ENCODE results near the gene RARG. TPM values are rescaled to one million over a fixed set of nuclear protein-coding genes. Genes with fewer than 3 reads are reported as not detected.

Gene RARG
- total and polyA plus RNA-seq, 2 of the 4 experiments (the other 2 are of a cell fraction) = 7.9 to 30.9 TPM

GRCh38 chr12:53224897-53225634 lies 6.9 kb downstream of the RARG start:
- 0 out of 2 replicates have a peak overlapping the region, but pooled peaks have one; percentile 9 for H2BK20ac ChIP-seq (ENCODE audit: low read depth, low read length)
- 74% methylated on average over 5 of the region's 10 CpGs; no CpG with 5 or more reads in 1 of the 2 experiments for WGBS, 2 experiments (ENCODE audit: extremely low coverage in 2 of 2, insufficient read length in 1 of 2)
- in situ Hi-C loops (cut with MboI; ENCODE audit: low sequenced_read_pairs) = no loop called here
- H3K9me1 ChIP-seq (ENCODE audit: insufficient read depth, low read length) = peaks cover 26% of the 10 kb centered on the region
- dilution Hi-C loops (cut with HindIII; ENCODE audit: low sequenced_read_pairs, unreplicated experiment) = no loop called here
- no peak overlapping the region for H2BK15ac ChIP-seq (ENCODE audit: low read depth, low read length)
- H2AFZ ChIP-seq (replicated peaks; ENCODE audit: low read length, poor library complexity) = no peak overlapping the region
- H4K5ac ChIP-seq (ENCODE audit: low read depth, low read length) = no peak overlapping the region; the same call in 1 of the 2 replicates
- ChIA-PET POLR2A (ENCODE audit: unreplicated experiment) (no interaction called here), CTCF (no interaction called here)
- intact Hi-C loops (cut with micrococcal nuclease) = no loop called here
- peak overlapping the region; percentile 37; the same call in 1 of the 2 replicates for H3K27ac ChIP-seq (ENCODE audit: insufficient read depth, low read length)
- H3K18ac ChIP-seq (ENCODE audit: low read depth, low read length) = no peak overlapping the region
- no peak overlapping the region for H3K56ac ChIP-seq (ENCODE audit: extremely low read depth, insufficient read depth, low read length)
- H3K4me2 ChIP-seq (ENCODE audit: low read depth, low read length) = no peak overlapping the region
- peaks cover 32% of the 10 kb centered on the region for H3K4me1 ChIP-seq (ENCODE audit: control insufficient read depth, insufficient read depth, low read length)
- peaks cover 0 to 38% of the 10 kb centered on the region in 2 experiments; a peak in 2 of 4 replicates for H3K79me1 ChIP-seq (ENCODE audit: low read depth in 1 of 2, low read length in 2 of 2)
- H4K20me1 ChIP-seq (ENCODE audit: insufficient read depth, low read length) = peaks cover 4% of the 10 kb centered on the region
- BruUV-seq (replicated peaks) = no TSS peak
- peak overlapping the region; percentile 54 for H3K4ac ChIP-seq (ENCODE audit: low read depth, low read length)
- no peak overlapping the region for H3K9ac ChIP-seq (ENCODE audit: low read depth, low read length)
- H4K8ac ChIP-seq (ENCODE audit: low read depth in 2 of 2, low read length in 2 of 2) = peak overlapping the region in 1 of 2 experiments; percentile 42; a peak in 2 of 4 replicates
- H2AK9ac ChIP-seq (replicated peaks; ENCODE audit: low read depth, low read length, poor library complexity) = peak overlapping the region; percentile 71
- H2AK5ac ChIP-seq (ENCODE audit: low read depth, low read length) = no peak overlapping the region; the same call in none of the 2 replicates
- no peaks in the 10 kb centered on the region for H3K9me3 ChIP-seq (ENCODE audit: control insufficient read depth, insufficient read depth, low read length)
- no peak for ATAC-seq (ENCODE audit: low read depth)
- no peak overlapping the region for H4K91ac ChIP-seq (ENCODE audit: insufficient read depth, low read depth, low read length)
- 0 out of 2 replicates have a peak overlapping the region, but pooled peaks have one; percentile 32 for H3K14ac ChIP-seq (replicated peaks; ENCODE audit: low read depth, low read length)
- H3K27me3 ChIP-seq (ENCODE audit: control insufficient read depth, insufficient read depth, low read length) = no peaks in the 10 kb centered on the region
- no peak overlapping the region for H3K4me3 ChIP-seq (ENCODE audit: insufficient read depth, low read depth, low read length)
- H2BK5ac ChIP-seq (ENCODE audit: low read depth, low read length, poor library complexity, severe bottlenecking) = peak overlapping the region; percentile 7
- DNase-seq = no peak
- no peak overlapping the region for H3K23ac ChIP-seq (ENCODE audit: low read depth, low read length)
- H3K36me3 ChIP-seq (ENCODE audit: control insufficient read depth, insufficient read depth, low read length) = peaks cover 4% of the 10 kb centered on the region; the same call in 1 of the 2 replicates
- no peak overlapping the region for H2BK120ac ChIP-seq (ENCODE audit: low read depth, low read length)
- TF ChIP-seq CEBPB (IDR thresholded peaks at IDR 0.05; ENCODE audit: low read depth, low read length) (no peak), ELK1 (IDR thresholded peaks at IDR 0.05; ENCODE audit: borderline replicate concordance, low read depth, low read length) (no peak), NFE2L2 (IDR thresholded peaks at IDR 0.05; ENCODE audit: low read depth, low read length) (no peak), MAFK (IDR thresholded peaks at IDR 0.05; ENCODE audit: low read depth, low read length) (no peak), CTCF (conservative IDR thresholded peaks at IDR 0.05; ENCODE audit: low read depth, low read length) (no peak), RFX5 (IDR thresholded peaks at IDR 0.05; ENCODE audit: low read depth, low read length) (no peak), BHLHE40 (IDR thresholded peaks at IDR 0.05; ENCODE audit: low read depth, low read length) (no peak), CHD1 (IDR thresholded peaks at IDR 0.05; ENCODE audit: low read depth, low read length) (no peak), RCOR1 (IDR thresholded peaks at IDR 0.05; ENCODE audit: insufficient replicate concordance, low read length) (no peak), USF2 (IDR thresholded peaks at IDR 0.05; ENCODE audit: low read depth, low read length) (no peak), MAZ (IDR thresholded peaks at IDR 0.05; ENCODE audit: borderline replicate concordance, low read depth, low read length) (no peak), MXI1 (IDR thresholded peaks at IDR 0.05; ENCODE audit: borderline replicate concordance, low read depth, low read length) (no peak), FOS (IDR thresholded peaks at IDR 0.05; ENCODE audit: low read depth, low read length) (no peak), SMC3 (IDR thresholded peaks at IDR 0.05; ENCODE audit: low read depth, low read length) (no peak)
